Measurements from ENCODE around the gene STRN.
"Not testable (repeated sequence)": the region's sequence is repeated elsewhere in the genome, so short reads cannot be mapped to it uniquely, and the experiment has no call there.

The STRN gene

DNA sequence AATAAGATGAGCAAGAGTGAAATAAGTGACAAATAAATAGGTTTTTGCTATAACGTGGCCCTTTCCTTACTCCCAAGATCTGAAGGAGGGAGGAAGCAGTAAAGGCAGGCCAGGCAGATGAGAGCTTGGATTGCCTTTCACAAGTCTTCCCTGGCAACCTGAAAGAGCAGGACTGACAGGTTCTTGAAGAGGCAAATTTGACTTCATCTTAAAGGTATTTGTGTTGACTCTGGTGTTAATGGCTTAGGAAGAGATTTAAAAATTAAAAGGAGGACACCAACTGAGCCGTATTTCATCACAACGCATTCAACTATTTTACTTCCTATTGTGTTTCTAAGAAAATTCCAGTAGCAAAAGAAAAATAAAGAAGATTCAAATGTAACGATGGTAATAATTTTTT is 3.2 kb downstream of the STRN start:
- no peaks in the 10 kb centered on the region for H3K9me3 ChIP-seq (ENCODE audit: control insufficient read depth, insufficient read depth, low read length)
- no peak for DNase-seq (ENCODE audit: low read depth, low spot score)

DNA sequence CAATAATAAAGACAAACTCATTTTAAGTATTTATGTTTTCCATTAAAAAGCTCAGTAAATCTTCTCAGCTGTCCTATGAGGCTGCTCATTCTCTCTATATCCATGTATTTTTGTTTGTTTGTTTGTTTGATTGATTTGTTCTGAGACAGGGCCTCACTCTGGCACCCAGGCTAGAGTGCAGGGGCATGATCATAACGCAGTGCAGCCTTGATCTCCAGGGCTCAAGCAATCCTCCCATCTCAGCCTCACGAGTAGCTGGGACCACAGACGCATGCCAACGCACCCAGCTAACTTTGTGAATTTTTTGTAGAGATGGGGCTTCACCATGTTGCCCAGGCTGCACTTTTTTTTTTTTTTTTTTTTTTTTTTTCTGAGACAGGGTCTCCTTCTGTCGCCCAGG is 5.6 kb downstream of the STRN start:
- no peak overlapping the region for H3K4me3 ChIP-seq (ENCODE audit: low read length)
- no peak for DNase-seq (ENCODE audit: low read depth, low spot score)
- no CpG with 5 or more reads among the region's 5 CpGs for WGBS (ENCODE audit: insufficient coverage, insufficient read length)
- no peaks in the 10 kb centered on the region for H3K27me3 ChIP-seq (ENCODE audit: control insufficient read depth, insufficient read depth, low read length)
- peaks cover 2% of the 10 kb centered on the region; the same call in 1 of the 2 replicates for H3K4me1 ChIP-seq (ENCODE audit: control insufficient read depth, insufficient read depth, low read length)
- H3K36me3 ChIP-seq (ENCODE audit: control insufficient read depth, insufficient read depth, low read length) = no peaks in the 10 kb centered on the region
- H3K9me3 ChIP-seq (ENCODE audit: control insufficient read depth, insufficient read depth, low read length) = no peaks in the 10 kb centered on the region
- H3K27ac ChIP-seq (ENCODE audit: low read length) = no peak overlapping the region

More for the DNA sequence above, 3.2 kb downstream of the STRN start:
- H3K27me3 ChIP-seq (ENCODE audit: control insufficient read depth, insufficient read depth, low read length) = no peaks in the 10 kb centered on the region
- no CpG with 5 or more reads among the region's 4 CpGs for WGBS (ENCODE audit: insufficient coverage, insufficient read length)
- H3K4me1 ChIP-seq (ENCODE audit: control insufficient read depth, insufficient read depth, low read length) = no peaks in the 10 kb centered on the region
- H3K4me3 ChIP-seq (ENCODE audit: low read length) = no peak overlapping the region
- no peak overlapping the region for H3K27ac ChIP-seq (ENCODE audit: low read length)
- no peaks in the 10 kb centered on the region for H3K36me3 ChIP-seq (ENCODE audit: control insufficient read depth, insufficient read depth, low read length)

DNA sequence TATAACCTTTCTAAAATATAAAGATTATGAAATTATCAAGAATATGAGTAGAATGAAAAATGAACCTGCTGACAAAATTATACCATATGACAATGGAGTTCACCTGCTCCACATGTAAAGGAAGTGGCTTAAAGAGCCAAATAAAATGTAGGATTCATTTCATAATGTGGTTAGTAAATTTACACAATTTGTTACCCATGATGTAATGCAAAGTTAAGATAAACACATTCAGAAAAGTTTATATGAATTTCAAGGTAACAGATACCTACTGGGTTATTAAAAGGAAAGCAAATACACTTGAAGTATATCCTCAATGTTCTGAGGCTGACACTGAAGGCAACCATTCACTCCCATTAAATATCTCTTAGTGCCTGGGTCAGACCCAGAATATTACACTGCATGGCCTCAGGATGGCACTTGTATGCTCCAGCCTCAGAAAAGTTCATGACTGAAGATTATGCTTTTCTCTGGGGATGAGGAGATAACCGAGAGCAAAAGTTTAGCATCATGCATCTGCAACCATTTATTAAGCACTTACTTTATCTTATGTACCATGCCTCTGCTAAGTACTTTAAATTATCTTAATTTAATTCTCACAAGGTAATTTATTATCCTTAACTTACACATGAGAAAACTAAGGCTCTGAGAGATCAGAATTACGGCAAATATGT is 6.2 kb downstream of the STRN start:
- peaks cover 2% of the 10 kb centered on the region; the same call in 1 of the 2 replicates for H3K4me1 ChIP-seq (ENCODE audit: control insufficient read depth, insufficient read depth, low read length)
- H3K36me3 ChIP-seq (ENCODE audit: control insufficient read depth, insufficient read depth, low read length) = no peaks in the 10 kb centered on the region
- H3K27ac ChIP-seq (ENCODE audit: low read length) = no peak overlapping the region
- H3K27me3 ChIP-seq (ENCODE audit: control insufficient read depth, insufficient read depth, low read length) = no peaks in the 10 kb centered on the region
- no peak for DNase-seq (ENCODE audit: low read depth, low spot score)
- no peak overlapping the region for H3K4me3 ChIP-seq (ENCODE audit: low read length)
- WGBS (ENCODE audit: insufficient coverage, insufficient read length) = no CpG with 5 or more reads among the region's 2 CpGs
- H3K9me3 ChIP-seq (ENCODE audit: control insufficient read depth, insufficient read depth, low read length) = no peaks in the 10 kb centered on the region

DNA sequence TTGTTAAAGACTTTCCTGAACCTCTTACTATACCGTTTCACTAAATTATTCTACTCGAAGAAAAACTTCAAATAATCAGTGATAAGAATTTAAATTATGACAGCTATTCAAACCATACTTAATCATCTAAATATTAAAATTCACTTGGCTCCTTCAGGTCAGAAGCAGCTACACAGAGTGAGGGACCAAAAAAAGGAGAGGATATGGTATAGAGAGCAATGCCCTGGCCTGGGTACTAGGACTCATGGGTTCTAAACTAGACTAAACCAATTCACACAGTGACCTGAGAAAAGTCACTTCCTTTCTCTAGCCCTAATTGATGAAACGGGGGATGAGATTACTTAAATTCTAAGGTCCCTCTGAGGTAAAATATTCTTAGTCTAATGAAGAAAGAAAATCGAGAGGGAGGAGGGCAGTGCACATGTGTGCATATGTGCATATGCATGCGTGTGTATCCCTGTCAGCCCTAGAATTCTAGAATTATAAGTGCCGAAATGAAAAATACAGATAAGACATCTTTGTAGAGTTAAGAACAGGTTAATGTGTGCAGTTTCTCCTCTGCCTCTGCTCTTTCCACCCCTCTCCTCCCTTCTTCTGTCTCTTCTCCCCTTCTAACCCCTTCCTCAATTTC is 11.2 kb downstream of the STRN start:
- no peaks in the 10 kb centered on the region for H3K27me3 ChIP-seq (ENCODE audit: control insufficient read depth, insufficient read depth, low read length)
- no peaks in the 10 kb centered on the region for H3K9me3 ChIP-seq (ENCODE audit: control insufficient read depth, insufficient read depth, low read length)
- H3K27ac ChIP-seq (ENCODE audit: low read length) = no peak overlapping the region
- no peak overlapping the region for H3K4me3 ChIP-seq (ENCODE audit: low read length)
- WGBS (ENCODE audit: insufficient coverage, insufficient read length) = 100% methylated on average over 2 of the region's 6 CpGs
- H3K4me1 ChIP-seq (ENCODE audit: control insufficient read depth, insufficient read depth, low read length) = peaks cover 2% of the 10 kb centered on the region; the same call in 1 of the 2 replicates
- H3K36me3 ChIP-seq (ENCODE audit: control insufficient read depth, insufficient read depth, low read length) = no peaks in the 10 kb centered on the region
- DNase-seq (ENCODE audit: low read depth, low spot score) = no peak

DNA sequence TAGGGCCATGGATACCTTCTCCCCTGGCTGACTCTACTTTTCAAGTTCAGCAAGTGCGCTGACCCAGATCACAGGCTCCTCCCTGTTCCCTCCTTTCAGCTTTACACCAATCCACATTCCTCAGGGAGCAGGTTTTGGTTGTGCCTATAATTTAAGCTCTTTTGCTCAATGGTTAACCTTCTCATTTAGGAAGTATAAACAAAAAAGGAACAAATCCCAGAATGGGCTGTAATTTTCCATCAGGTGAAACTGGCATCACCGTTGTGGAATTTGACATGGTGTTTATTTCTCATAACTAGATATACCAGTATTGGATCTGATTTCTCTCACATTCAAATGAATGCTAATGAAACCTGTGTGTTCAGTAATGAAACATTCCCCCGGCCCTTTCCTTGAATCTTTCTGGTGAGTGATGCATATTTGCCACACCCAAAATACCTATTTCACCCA is 13.6 kb downstream of the STRN start:
- Histone ChIP-seq H3K9me3 (ENCODE audit: control insufficient read depth, insufficient read depth, low read length) (no peaks in the 10 kb centered on the region), H3K27ac (ENCODE audit: low read length) (no peak overlapping the region), H3K27me3 (ENCODE audit: control insufficient read depth, insufficient read depth, low read length) (no peaks in the 10 kb centered on the region), H3K4me3 (ENCODE audit: low read length) (no peak overlapping the region), H3K36me3 (ENCODE audit: control insufficient read depth, insufficient read depth, low read length) (no peaks in the 10 kb centered on the region), H3K4me1 (ENCODE audit: control insufficient read depth, insufficient read depth, low read length) (peaks cover 2% of the 10 kb centered on the region; the same call in 1 of the 2 replicates)
- no CpG with 5 or more reads among the region's 3 CpGs for WGBS (ENCODE audit: insufficient coverage, insufficient read length)
- DNase-seq (ENCODE audit: low read depth, low spot score) = no peak

DNA sequence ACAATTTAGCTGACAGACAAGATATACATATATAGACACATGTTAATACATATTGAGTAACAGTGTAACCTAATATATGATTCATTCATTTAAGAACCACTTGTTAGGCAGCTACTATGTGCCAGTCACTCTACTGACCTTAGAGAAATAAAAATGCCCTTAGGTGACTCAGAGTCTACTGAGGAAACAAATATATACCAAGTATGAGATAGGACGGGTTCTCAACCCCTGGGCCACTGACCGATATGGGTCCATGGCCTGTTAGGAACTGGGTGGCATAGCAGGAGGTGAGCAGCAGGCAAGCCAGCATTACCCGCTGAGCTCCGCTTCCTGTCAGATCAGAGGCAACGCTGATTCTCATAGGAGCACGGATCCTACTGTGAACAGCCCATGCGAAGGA is 14.8 kb downstream of the STRN start:
- WGBS (ENCODE audit: insufficient coverage, insufficient read length) = no CpG with 5 or more reads among the region's 7 CpGs
- H3K36me3 ChIP-seq (ENCODE audit: control insufficient read depth, insufficient read depth, low read length) = no peaks in the 10 kb centered on the region
- no peaks in the 10 kb centered on the region for H3K9me3 ChIP-seq (ENCODE audit: control insufficient read depth, insufficient read depth, low read length)
- no peak overlapping the region for H3K4me3 ChIP-seq (ENCODE audit: low read length)
- H3K27me3 ChIP-seq (ENCODE audit: control insufficient read depth, insufficient read depth, low read length) = no peaks in the 10 kb centered on the region
- peaks cover 2% of the 10 kb centered on the region; the same call in 1 of the 2 replicates for H3K4me1 ChIP-seq (ENCODE audit: control insufficient read depth, insufficient read depth, low read length)
- H3K27ac ChIP-seq (ENCODE audit: low read length) = no peak overlapping the region
- DNase-seq (ENCODE audit: low read depth, low spot score) = no peak

DNA sequence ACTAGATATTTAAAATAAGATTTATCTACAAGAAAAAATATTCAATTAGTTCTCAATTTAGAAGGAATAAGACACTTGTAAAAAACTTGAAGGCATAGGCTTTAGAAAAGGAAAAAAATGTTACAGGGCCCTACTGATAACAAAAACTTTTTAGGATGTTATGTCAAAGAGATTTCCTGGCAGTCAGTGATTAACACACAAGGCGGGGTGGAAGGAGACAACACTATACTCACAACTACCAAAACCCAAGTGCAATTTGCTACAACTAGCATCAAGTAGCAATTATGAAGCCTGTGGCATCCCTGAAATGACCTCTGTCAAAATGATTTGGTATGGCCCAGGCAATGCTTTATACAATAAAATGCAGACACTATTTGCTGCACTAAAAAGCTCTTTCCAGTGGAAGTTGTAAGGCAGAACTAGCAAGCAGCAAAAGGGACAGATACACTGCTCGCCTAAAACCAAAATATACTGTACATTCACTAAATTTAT is 15.3 kb downstream of the STRN start:
- Histone ChIP-seq H3K27ac (ENCODE audit: low read length) (no peak overlapping the region), H3K27me3 (ENCODE audit: control insufficient read depth, insufficient read depth, low read length) (no peaks in the 10 kb centered on the region), H3K36me3 (ENCODE audit: control insufficient read depth, insufficient read depth, low read length) (no peaks in the 10 kb centered on the region), H3K4me3 (ENCODE audit: low read length) (no peak overlapping the region), H3K9me3 (ENCODE audit: control insufficient read depth, insufficient read depth, low read length) (no peaks in the 10 kb centered on the region), H3K4me1 (ENCODE audit: control insufficient read depth, insufficient read depth, low read length) (no peaks in the 10 kb centered on the region)
- no CpG with 5 or more reads among the region's 2 CpGs for WGBS (ENCODE audit: insufficient coverage, insufficient read length)
- DNase-seq (ENCODE audit: low read depth, low spot score) = no peak

DNA sequence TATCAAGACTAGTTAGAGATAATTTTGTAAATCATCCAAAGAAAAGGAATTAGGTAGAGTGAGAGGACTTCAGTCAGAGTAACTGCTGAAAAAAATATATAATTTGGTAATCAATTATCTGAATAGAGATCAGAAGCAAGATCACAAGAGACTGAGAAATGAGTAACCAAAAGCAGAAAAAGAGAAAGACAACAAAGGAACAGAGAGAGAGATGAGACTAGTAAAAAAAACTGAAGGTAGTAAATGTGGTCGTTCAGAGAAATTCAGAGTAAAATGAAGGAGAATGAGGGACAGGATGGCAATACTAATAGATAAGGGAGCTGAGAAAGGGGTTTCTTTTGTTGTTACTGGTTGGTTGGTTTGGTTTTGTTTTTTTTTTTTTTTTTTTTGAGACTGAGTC is 16.5 kb downstream of the STRN start:
- WGBS (ENCODE audit: insufficient coverage, insufficient read length) = no CpG with 5 or more reads among the region's 1 CpG
- no peak overlapping the region for H3K4me3 ChIP-seq (ENCODE audit: low read length)
- H3K9me3 ChIP-seq (ENCODE audit: control insufficient read depth, insufficient read depth, low read length) = no peaks in the 10 kb centered on the region
- no peaks in the 10 kb centered on the region for H3K36me3 ChIP-seq (ENCODE audit: control insufficient read depth, insufficient read depth, low read length)
- H3K27ac ChIP-seq (ENCODE audit: low read length) = no peak overlapping the region
- H3K4me1 ChIP-seq (ENCODE audit: control insufficient read depth, insufficient read depth, low read length) = no peaks in the 10 kb centered on the region
- DNase-seq (ENCODE audit: low read depth, low spot score) = no peak
- no peaks in the 10 kb centered on the region for H3K27me3 ChIP-seq (ENCODE audit: control insufficient read depth, insufficient read depth, low read length)

GRCh38 chr2:36945240-36945639 is 21.1 kb downstream of the STRN start:
- not testable (repeated sequence) for H3K27me3 ChIP-seq (ENCODE audit: control insufficient read depth, insufficient read depth, low read length); H3K36me3 ChIP-seq (ENCODE audit: control insufficient read depth, insufficient read depth, low read length); DNase-seq (ENCODE audit: low read depth, low spot score); H3K9me3 ChIP-seq (ENCODE audit: control insufficient read depth, insufficient read depth, low read length); H3K4me3 ChIP-seq (ENCODE audit: low read length); H3K27ac ChIP-seq (ENCODE audit: low read length); H3K4me1 ChIP-seq (ENCODE audit: control insufficient read depth, insufficient read depth, low read length)
- no CpG with 5 or more reads among the region's 10 CpGs for WGBS (ENCODE audit: insufficient coverage, insufficient read length)

GRCh38 chr2:36941867-36942266 is 24.5 kb downstream of the STRN start:
- no peak for DNase-seq (ENCODE audit: low read depth, low spot score)
- H3K27me3 ChIP-seq (ENCODE audit: control insufficient read depth, insufficient read depth, low read length) = no peaks in the 10 kb centered on the region
- no peak overlapping the region for H3K27ac ChIP-seq (ENCODE audit: low read length)
- no peaks in the 10 kb centered on the region for H3K4me1 ChIP-seq (ENCODE audit: control insufficient read depth, insufficient read depth, low read length)
- no peaks in the 10 kb centered on the region for H3K9me3 ChIP-seq (ENCODE audit: control insufficient read depth, insufficient read depth, low read length)
- H3K36me3 ChIP-seq (ENCODE audit: control insufficient read depth, insufficient read depth, low read length) = no peaks in the 10 kb centered on the region
- no CpG with 5 or more reads among the region's 4 CpGs for WGBS (ENCODE audit: insufficient coverage, insufficient read length)
- no peak overlapping the region for H3K4me3 ChIP-seq (ENCODE audit: low read length)

GRCh38 chr2:36936526-36936925 is 29.8 kb downstream of the STRN start:
- DNase-seq (ENCODE audit: low read depth, low spot score); H3K36me3 ChIP-seq (ENCODE audit: control insufficient read depth, insufficient read depth, low read length); H3K9me3 ChIP-seq (ENCODE audit: control insufficient read depth, insufficient read depth, low read length); H3K27me3 ChIP-seq (ENCODE audit: control insufficient read depth, insufficient read depth, low read length); H3K4me3 ChIP-seq (ENCODE audit: low read length); H3K27ac ChIP-seq (ENCODE audit: low read length); H3K4me1 ChIP-seq (ENCODE audit: control insufficient read depth, insufficient read depth, low read length): not testable (repeated sequence)
